Measurements from ENCODE around the gene TENM4. TPM values are rescaled to one million over a fixed set of nuclear protein-coding genes. Genes with fewer than 3 reads are reported as not detected.

The TENM4 gene
- total and polyA plus RNA-seq, 2 of the 8 experiments (the other 6 are each of a cell fraction or from before 2014, with no cell fraction given): 3.5 to 7.2 TPM

- Histone ChIP-seq H2BK20ac (ENCODE audit: low read length) (no peak overlapping the region), H4K91ac (replicated peaks; ENCODE audit: insufficient read length, low read length) (no peak overlapping the region), H2AK5ac (ENCODE audit: low read depth, low read length) (no peak overlapping the region), H4K20me1 (replicated peaks in 1 of 2; ENCODE audit: control insufficient read depth in 1 of 2, insufficient read depth in 2 of 2, low read length in 2 of 2) (no peaks in the 10 kb centered on the region), H3K14ac (ENCODE audit: insufficient read length) (no peak overlapping the region), H2BK12ac (ENCODE audit: low read depth, low read length) (no peak overlapping the region), H2BK15ac (ENCODE audit: low read length) (no peak overlapping the region), H3K27me3 (replicated peaks in 1 of 4; ENCODE audit: control insufficient read depth in 3 of 4, extremely low read depth in 1 of 4, insufficient read depth in 3 of 4, low read length in 3 of 4) (no peaks in the 10 kb centered on the region), H3K79me2 (ENCODE audit: control insufficient read depth in 1 of 2, insufficient read depth in 2 of 2, low read length in 2 of 2) (no peaks in the 10 kb centered on the region), H2BK5ac (ENCODE audit: low read depth, low read length) (no peak overlapping the region), H3K23me2 (ENCODE audit: low read depth, low read length) (no peaks in the 10 kb centered on the region), H4K5ac (ENCODE audit: insufficient read length, low read depth, low read length) (no peak overlapping the region), H2AFZ (ENCODE audit: low read length) (no peak overlapping the region), H3K56ac (replicated peaks; ENCODE audit: insufficient read length, low read depth, low read length) (no peak overlapping the region), H3K9ac (replicated peaks in 1 of 4; ENCODE audit: extremely low read depth in 1 of 4, low read depth in 3 of 4, low read length in 3 of 4) (no peak overlapping the region), H3K4me2 (ENCODE audit: insufficient read depth in 1 of 2, low read depth in 2 of 2, low read length in 2 of 2) (no peak overlapping the region), H3K79me1 (ENCODE audit: low read depth, low read length) (peaks cover 2% of the 10 kb centered on the region; the same call in 1 of the 2 replicates), H3K4me1 (replicated peaks in 1 of 4; ENCODE audit: control insufficient read depth in 3 of 4, insufficient read depth in 4 of 4, low read length in 3 of 4) (no peaks in the 10 kb centered on the region), H3K23ac (ENCODE audit: insufficient read length) (no peak overlapping the region), H3K27ac (ENCODE audit: low read depth, low read length) (no peak overlapping the region), H2BK120ac (replicated peaks; ENCODE audit: low read depth, low read length) (no peak overlapping the region), H3K36me3 (ENCODE audit: control insufficient read depth in 2 of 4, insufficient read depth in 4 of 4, low read length in 3 of 4) (no peaks in the 10 kb centered on the region), H3K4me3 (ENCODE audit: extremely low read depth in 1 of 4, insufficient read depth in 2 of 4, low read depth in 3 of 4, low read length in 4 of 4) (no peak overlapping the region), H3K18ac (ENCODE audit: extremely low read depth, low read length) (no peak overlapping the region), H3K9me3 (ENCODE audit: insufficient read depth in 2 of 2, low read depth in 1 of 2, low read length in 1 of 2) (no peaks in the 10 kb centered on the region), H4K8ac (ENCODE audit: extremely low read depth, insufficient read depth, low read length) (no peak overlapping the region), H3K4ac (replicated peaks; ENCODE audit: insufficient read length, low read depth, low read length) (no peak overlapping the region)
- ChIA-PET CTCF (ENCODE audit: partially characterized antibody) (interaction anchor here (1.3 to 3.9 kb wide), 5 partner anchors 9 to 38 kb away, joined by 3 to 24 read pairs (median 13); no protein-coding TSS in a partner anchor), POLR2A (ENCODE audit: partially characterized antibody) (no interaction called here)
- no peak for TF ChIP-seq FOSL1 (IDR thresholded peaks at IDR 0.05; ENCODE audit: insufficient read depth, low read depth, low read length)
- no peak for TF ChIP-seq CBX5 (IDR thresholded peaks at IDR 0.05; ENCODE audit: low read depth, low read length)
- no peak for TF ChIP-seq CBX8 (IDR thresholded peaks at IDR 0.05; ENCODE audit: borderline replicate concordance, low read depth, low read length)
- no peak for TF ChIP-seq POU5F1 (IDR thresholded peaks at IDR 0.05; ENCODE audit: low read depth, low read length)
- no peak for TF ChIP-seq RNF2 (IDR thresholded peaks at IDR 0.05; ENCODE audit: borderline replicate concordance, low read depth, low read length, missing control alignments, poor library complexity, severe bottlenecking)
- no peak for TF ChIP-seq JUN (IDR thresholded peaks at IDR 0.05; ENCODE audit: low read depth, low read length)
- no peak for TF ChIP-seq RXRA (IDR thresholded peaks at IDR 0.05; ENCODE audit: insufficient read depth, low read depth, low read length)
- no peak for TF ChIP-seq NANOG (IDR thresholded peaks at IDR 0.05; ENCODE audit: insufficient read depth, low read depth, low read length, poor library complexity, severe bottlenecking)
- no peak for TF ChIP-seq RFX5 (IDR thresholded peaks at IDR 0.05; ENCODE audit: borderline replicate concordance, low read depth, low read length)
- TF ChIP-seq CREB1 (IDR thresholded peaks at IDR 0.05): no peak
- TF ChIP-seq YY1 (IDR thresholded peaks at IDR 0.05; ENCODE audit: low read depth, low read length): no peak
- TF ChIP-seq SIRT6 (IDR thresholded peaks at IDR 0.05; ENCODE audit: low read length): no peak
- no peak for TF ChIP-seq NRF1 (IDR thresholded peaks at IDR 0.05; ENCODE audit: low read depth, low read length)
- TF ChIP-seq CHD1 (IDR thresholded peaks at IDR 0.05; ENCODE audit: low read depth, low read length): no peak
- TF ChIP-seq POLR2A (IDR thresholded peaks at IDR 0.05; ENCODE audit: control extremely low read depth in 1 of 2, low read depth in 2 of 2, low read length in 2 of 2): no peak
- 92% methylated on average over 4 of the region's 4 CpGs; no CpG with 5 or more reads in 1 of the 2 experiments for WGBS, 2 experiments (ENCODE audit: extremely low coverage in 1 of 2, insufficient coverage in 1 of 2, insufficient read length in 1 of 2, insufficient replicate concordance in 2 of 2, low coverage in 1 of 2, low lambda C conversion rate in 2 of 2, missing lambda C conversion rate in 1 of 2)
- FAIRE-seq: no peak
- DNase-seq (ENCODE audit: low read depth in 1 of 2, low spot score in 2 of 2): no peak
These were observed 78.5 kb downstream of the TENM4 start for GRCh38 chr11:79362206-79362757.
